GM18951 (cell line): ENCODE data around the gene SKI.

Experiments used
- POLR2A ChIP-seq: IDR thresholded peaks from 4 replicates; pipeline ENCODE4 v1.6.1; 2011; ENCODE audit warnings: mild to moderate bottlenecking; ENCODE audit not compliant: insufficient read length, insufficient read depth; ENCODE audit errors: extremely low read depth
- in situ Hi-C: fragments of 300-500 bp; cut with MboI; formaldehyde crosslinking; loops from one replicate; pipeline ENCODE4 v1.12.0; 2022; ENCODE audit warnings: low sequenced_read_pairs, mixed read lengths, inconsistent platforms; ENCODE audit not compliant: unreplicated experiment

The SKI gene

GRCh38 chr1:2349806-2350205, 121.7 kb downstream of the SKI start:
- TF ChIP-seq POLR2A = no peak
- in situ Hi-C loops = no loop called here

GRCh38 chr1:2350501-2350900, 122.4 kb downstream of the SKI start:
- in situ Hi-C loops = no loop called here
- TF ChIP-seq POLR2A = no peak

- in situ Hi-C loops = no loop called here
- no peak for TF ChIP-seq POLR2A
These were observed 123.0 kb downstream of the SKI start for GRCh38 chr1:2350911-2351655.

GRCh38 chr1:2351723-2352122, 123.6 kb downstream of the SKI start:
- no peak for TF ChIP-seq POLR2A
- in situ Hi-C loops = no loop called here

- in situ Hi-C loops = no loop called here
- no peak for TF ChIP-seq POLR2A
These were observed 124.3 kb downstream of the SKI start for GRCh38 chr1:2352341-2352896.

- in situ Hi-C loops = no loop called here
These were observed 124.9 kb downstream of the SKI start for GRCh38 chr1:2352897-2353550.

GRCh38 chr1:2353551-2354438, 125.7 kb downstream of the SKI start:
- in situ Hi-C loops = no loop called here
- no peak for TF ChIP-seq POLR2A

More at GRCh38 chr1:2352897-2353550, 124.9 kb downstream of the SKI start:
- no peak for TF ChIP-seq POLR2A

GRCh38 chr1:2354511-2355372, 126.6 kb downstream of the SKI start:
- in situ Hi-C loops = no loop called here
- TF ChIP-seq POLR2A = no peak

- no peak for TF ChIP-seq POLR2A
- in situ Hi-C loops = no loop called here
These were observed 127.5 kb downstream of the SKI start for GRCh38 chr1:2355373-2356261.

- no peak for TF ChIP-seq POLR2A
- in situ Hi-C loops = no loop called here
These were observed 128.3 kb downstream of the SKI start for GRCh38 chr1:2356401-2356800.
